Esophagus muscularis mucosa (tissue), 4 donors: ENCODE results near the gene NTHL1. TPM values are rescaled to one million over a fixed set of nuclear protein-coding genes. Genes with fewer than 3 reads are reported as not detected.

ENCODE experiments used
- DNase-seq: peaks from one replicate; pipeline ENCODE4 v3.0.0-alpha.2; 2017; ENCODE audit errors: extremely low spot score
- H3K27ac ChIP-seq, 4 donors: fragments of 200-600 bp; sonication (generic); replicated peaks in 1 of 4; 1 replicate in 3 of 4; 2 replicates in 1 of 4; pipeline ENCODE4 v1.5.1; 2016 to 2019; ENCODE audit warnings: mild to moderate bottlenecking in 1 of 4
- H3K27me3 ChIP-seq, 4 donors: fragments of 200-600 bp; sonication (generic); one replicate each; pipeline versions ENCODE4 v1.5.1 to v1.6.0; 2016 to 2019
- H3K36me3 ChIP-seq, 4 donors: fragments of 200-600 bp; sonication (generic); one replicate each; pipeline ENCODE4 v1.5.1; 2016 to 2019
- H3K4me1 ChIP-seq, 4 donors: fragments of 200-600 bp; sonication (generic); one replicate each; pipeline ENCODE4 v1.5.1; 2016 to 2019
- H3K4me3 ChIP-seq, 4 donors: fragments of 200-600 bp; sonication (generic); 1 replicate in 2 of 4; 2 replicates in 2 of 4; pipeline ENCODE4 v1.5.1; 2016 to 2019; ENCODE audit warnings: mild to moderate bottlenecking in 4 of 4, moderate library complexity in 1 of 4
- H3K9me3 ChIP-seq, 4 donors: fragments of 200-600 bp; sonication (generic); 1 replicate in 3 of 4; 2 replicates in 1 of 4; pipeline ENCODE4 v1.5.1; 2016 to 2019
- CTCF ChIP-seq, 3 experiments: fragments of 200-600 bp in 2 of 3; fragments of 450-650 bp in 1 of 3; sonication (generic) in 2 of 3; IDR thresholded peaks; one replicate each; pipeline ENCODE4 v1.5.1; 2017 to 2019; ENCODE audit warnings: antibody characterized with exemption in 3 of 3, mild to moderate bottlenecking in 2 of 3, moderate library complexity in 1 of 3
- EP300 ChIP-seq: sonication (generic); formaldehyde crosslinking; IDR thresholded peaks from one replicate; pipeline ENCODE4 v1.6.1; 2017; ENCODE audit warnings: antibody characterized with exemption
- POLR2A ChIP-seq: fragments of 450-650 bp; IDR thresholded peaks from one replicate; pipeline ENCODE4 v1.6.1; 2017; ENCODE audit warnings: antibody characterized with exemption, moderate library complexity, mild to moderate bottlenecking, low read depth
- POLR2AphosphoS5 ChIP-seq, 2 donors: sonication (generic); formaldehyde crosslinking; IDR thresholded peaks; one replicate each; pipeline ENCODE4 v1.6.1; 2017; ENCODE audit warnings: antibody characterized with exemption in 2 of 2
- WGBS: methylation state at CpG from one replicate; pipeline ENCODE4 v1.1.5; 2018; 5-methylcytosine and 5-hydroxymethylcytosine counted together
- intact Hi-C: fragments of 100-400 bp; cut with DNase I; formaldehyde crosslinking; loops from one replicate; pipeline ENCODE4 v1.15.1; 2023
- total RNA-seq, 4 donors: library from RNA; depleted of rRNA; stranded (reverse); fragments of >200 nt; gene quantifications; one replicate each; pipeline versions ENCODE4 v1.1.0 to v1.2.1, GENCODE V29; 2016

NTHL1 gene
- total RNA-seq, 4 donors from 2014 or later, result 11.8 to 25.2 (median 18.9) TPM

- Histone ChIP-seq H3K9me3 (no peaks in the 10 kb centered on the region), H3K36me3 (peaks cover 0 to 23% (median 18%) of the 10 kb centered on the region in 4 donors), H3K27ac (peak overlapping the region; percentile 1 to 75 (median 24)), H3K27me3 (no peaks in the 10 kb centered on the region), H3K4me3 (peak overlapping the region; percentile 78 to 87 (median 80)), H3K4me1 (peaks cover 46 to 82% (median 79%) of the 10 kb centered on the region in 4 donors)
- TF ChIP-seq EP300, result no peak
- no peak for TF ChIP-seq CTCF (IDR thresholded peaks at IDR 0.05)
- TF ChIP-seq POLR2AphosphoS5 (IDR thresholded peaks at IDR 0.05), result no peak
- TF ChIP-seq POLR2A, result no peak
- intact Hi-C loops, result no loop called here
- 60% methylated on average over 1 of the region's 3 CpGs for WGBS
- DNase-seq, result no peak
Measured at GRCh38 chr16:2028146-2028545, 19.5 kb downstream of the NTHL1 start.

GRCh38 chr16:2027024-2028010, 20.3 kb downstream of the NTHL1 start:
- TF ChIP-seq POLR2A (no peak), POLR2AphosphoS5 (IDR thresholded peaks at IDR 0.05) (peak in 1 of 2 donors; percentile 4), EP300 (no peak), CTCF (IDR thresholded peaks at IDR 0.05) (no peak)

GRCh38 chr16:2026461-2027023, 21.1 kb downstream of the NTHL1 start, which contains the start of gene NHERF2:
TSS of gene NHERF2 (plus strand) at chr16:2026902. CDS start at chr16:2027006, 104 bp downstream.
- Histone ChIP-seq H3K9me3 (no peaks in the 10 kb centered on the region), H3K4me1 (peaks cover 42 to 77% (median 73%) of the 10 kb centered on the region in 4 donors), H3K27me3 (peaks cover 0 to 11% (median 0%) of the 10 kb centered on the region in 4 donors), H3K36me3 (peaks cover 0 to 22% (median 15%) of the 10 kb centered on the region in 4 donors), H3K27ac (peak within 1 kb of the TSS; percentile 75 to 81 (median 77)), H3K4me3 (peak within 1 kb of the TSS; percentile 78 to 87 (median 80))
- 35% methylated on average over 9 of the region's 59 CpGs for WGBS
- TF ChIP-seq POLR2AphosphoS5 (IDR thresholded peaks at IDR 0.05) (no peak), EP300 (no peak), CTCF (IDR thresholded peaks at IDR 0.05) (no peak), POLR2A (no peak)
- intact Hi-C loops, result no loop called here
- DNase-seq, result no peak

More at GRCh38 chr16:2027024-2028010, 20.3 kb downstream of the NTHL1 start:
- H3K4me3 ChIP-seq, result peak overlapping the region; percentile 78 to 87 (median 80)
- H3K36me3 ChIP-seq, result peaks cover 0 to 23% (median 18%) of the 10 kb centered on the region in 4 donors
- peaks cover 45 to 82% (median 78%) of the 10 kb centered on the region in 4 donors for H3K4me1 ChIP-seq
- no peaks in the 10 kb centered on the region for H3K9me3 ChIP-seq
- peaks cover 0 to 3% (median 0%) of the 10 kb centered on the region in 4 donors for H3K27me3 ChIP-seq
- no peak for DNase-seq
- 8% methylated on average over 43 of the region's 76 CpGs for WGBS
- intact Hi-C loops, result no loop called here
- peak overlapping the region; percentile 75 to 81 (median 77) for H3K27ac ChIP-seq

GRCh38 chr16:2025878-2026460, 21.7 kb downstream of the NTHL1 start:
- TF ChIP-seq CTCF (IDR thresholded peaks at IDR 0.05), result no peak
- TF ChIP-seq EP300, result no peak
- no peak for TF ChIP-seq POLR2A
- no peak for TF ChIP-seq POLR2AphosphoS5 (IDR thresholded peaks at IDR 0.05)
- no peak for DNase-seq
- WGBS, result 86% methylated on average over 13 of the region's 16 CpGs
- intact Hi-C loops, result no loop called here
- peak overlapping the region; percentile 67 to 77 (median 73) for H3K27ac ChIP-seq
- peaks cover 0 to 16% (median 13%) of the 10 kb centered on the region in 4 donors for H3K36me3 ChIP-seq
- H3K4me1 ChIP-seq, result peaks cover 42 to 77% (median 73%) of the 10 kb centered on the region in 4 donors
- H3K27me3 ChIP-seq, result peaks cover 0 to 16% (median 4%) of the 10 kb centered on the region in 4 donors
- H3K4me3 ChIP-seq, result peak overlapping the region; percentile 78 to 87 (median 80)
- no peaks in the 10 kb centered on the region for H3K9me3 ChIP-seq
